SJSA1 (cell line): Measurements from ENCODE around the gene MSLN. TPM values are rescaled to one million over a fixed set of nuclear protein-coding genes. Genes with fewer than 3 reads are reported as not detected.

ENCODE experiments used
- DNase-seq, 2 experiments: peaks; one replicate each; pipeline ENCODE4 v3.0.0-alpha.2; 2015 to 2020; ENCODE audit warnings: low spot score in 2 of 2, low read depth in 1 of 2
- H3K27ac ChIP-seq: fragments of 250-450 bp; sonication (Bioruptor Pico); 2 replicates; pipeline ENCODE4 v1.5.1; 2020; ENCODE audit warnings: mild to moderate bottlenecking, moderate library complexity
- H3K27me3 ChIP-seq: fragments of 250-450 bp; sonication (Bioruptor Pico); replicated peaks from 2 replicates; pipeline ENCODE4 v1.5.1; 2020; ENCODE audit warnings: mild to moderate bottlenecking, moderate library complexity
- H3K36me3 ChIP-seq: fragments of 250-450 bp; sonication (Bioruptor Pico); 2 replicates; pipeline ENCODE4 v1.5.1; 2020; ENCODE audit warnings: mild to moderate bottlenecking
- H3K4me1 ChIP-seq: fragments of 250-450 bp; sonication (Bioruptor Pico); replicated peaks from 2 replicates; pipeline ENCODE4 v1.6.1; 2021; ENCODE audit warnings: mild to moderate bottlenecking
- H3K4me3 ChIP-seq: fragments of 250-450 bp; sonication (Bioruptor Pico); 2 replicates; pipeline ENCODE4 v1.5.1; 2020; ENCODE audit warnings: mild to moderate bottlenecking
- H3K9me3 ChIP-seq: fragments of 250-450 bp; sonication (Bioruptor Pico); replicated peaks from 2 replicates; pipeline ENCODE4 v1.5.1; 2020; ENCODE audit warnings: mild to moderate bottlenecking
- total RNA-seq: library from RNA; depleted of rRNA; stranded (reverse); fragments of >200 nt; shearing (Covaris generic); gene quantifications from 2 replicates; pipeline ENCODE4 v1.2.3, GENCODE V29; 2014

Gene MSLN
- total RNA-seq, 1 experiment from 2014 or later: not detected

GRCh38 chr16:795580-796229 is 35.2 kb downstream of the MSLN start:
- DNase-seq: no peak
- no peaks in the 10 kb centered on the region for H3K4me1 ChIP-seq

GRCh38 chr16:796296-797119 is 36.0 kb downstream of the MSLN start:
- Histone ChIP-seq H3K27ac (no peak overlapping the region), H3K36me3 (peaks cover 31% of the 10 kb centered on the region), H3K9me3 (no peaks in the 10 kb centered on the region), H3K4me1 (no peaks in the 10 kb centered on the region), H3K4me3 (no peak overlapping the region), H3K27me3 (peaks cover 21% of the 10 kb centered on the region)
- no peak for DNase-seq

More at GRCh38 chr16:795580-796229, 35.2 kb downstream of the MSLN start:
- Histone ChIP-seq H3K9me3 (no peaks in the 10 kb centered on the region), H3K27ac (no peak overlapping the region), H3K4me3 (no peak overlapping the region), H3K36me3 (peaks cover 39% of the 10 kb centered on the region), H3K27me3 (peaks cover 13% of the 10 kb centered on the region)

GRCh38 chr16:797120-797420 is 36.5 kb downstream of the MSLN start:
- peaks cover 26% of the 10 kb centered on the region for H3K27me3 ChIP-seq
- H3K36me3 ChIP-seq: peaks cover 25% of the 10 kb centered on the region
- no peaks in the 10 kb centered on the region for H3K9me3 ChIP-seq
- no peak overlapping the region for H3K27ac ChIP-seq
- no peak for DNase-seq
- H3K4me3 ChIP-seq: no peak overlapping the region
- H3K4me1 ChIP-seq: no peaks in the 10 kb centered on the region

GRCh38 chr16:797686-798085 is 37.2 kb downstream of the MSLN start:
- H3K4me3 ChIP-seq: no peak overlapping the region
- no peaks in the 10 kb centered on the region for H3K9me3 ChIP-seq
- peaks cover 19% of the 10 kb centered on the region for H3K36me3 ChIP-seq
- no peak for DNase-seq
- H3K27me3 ChIP-seq: peaks cover 33% of the 10 kb centered on the region
- H3K4me1 ChIP-seq: no peaks in the 10 kb centered on the region
- H3K27ac ChIP-seq: no peak overlapping the region

- Histone ChIP-seq H3K9me3 (no peaks in the 10 kb centered on the region), H3K27me3 (peaks cover 42% of the 10 kb centered on the region), H3K4me3 (no peak overlapping the region), H3K27ac (no peak overlapping the region), H3K36me3 (peaks cover 17% of the 10 kb centered on the region), H3K4me1 (no peaks in the 10 kb centered on the region)
- no peak for DNase-seq
These were observed 38.1 kb downstream of the MSLN start for GRCh38 chr16:798666-799065.

- no peak for DNase-seq
- no peak overlapping the region for H3K27ac ChIP-seq
- no peaks in the 10 kb centered on the region for H3K9me3 ChIP-seq
- H3K27me3 ChIP-seq: peaks cover 45% of the 10 kb centered on the region
- H3K36me3 ChIP-seq: peaks cover 14% of the 10 kb centered on the region
- H3K4me3 ChIP-seq: no peak overlapping the region
- no peaks in the 10 kb centered on the region for H3K4me1 ChIP-seq
These were observed 38.8 kb downstream of the MSLN start for GRCh38 chr16:799111-799947.

GRCh38 chr16:799948-800833 is 39.7 kb downstream of the MSLN start, which contains the start of gene GNG13:
GNG13 (minus strand) TSS chr16:800734; CDS start chr16:799077, 1,657 bp downstream.
- Histone ChIP-seq H3K9me3 (no peaks in the 10 kb centered on the region), H3K4me1 (no peaks in the 10 kb centered on the region), H3K36me3 (peaks cover 11% of the 10 kb centered on the region), H3K27me3 (peaks cover 50% of the 10 kb centered on the region), H3K27ac (no peak within 1 kb of the TSS), H3K4me3 (no peak within 1 kb of the TSS)
- DNase-seq: no peak

- H3K27me3 ChIP-seq: peaks cover 50% of the 10 kb centered on the region
- no peak overlapping the region for H3K4me3 ChIP-seq
- no peak overlapping the region for H3K27ac ChIP-seq
- H3K4me1 ChIP-seq: no peaks in the 10 kb centered on the region
- no peak for DNase-seq
- peaks cover 8% of the 10 kb centered on the region for H3K36me3 ChIP-seq
- H3K9me3 ChIP-seq: no peaks in the 10 kb centered on the region
These were observed 40.4 kb downstream of the MSLN start for GRCh38 chr16:800834-801511.

GRCh38 chr16:801584-802363 is 41.2 kb downstream of the MSLN start:
- Histone ChIP-seq H3K4me3 (no peak overlapping the region), H3K9me3 (no peaks in the 10 kb centered on the region)
- DNase-seq: no peak

GRCh38 chr16:802461-802860 is 41.9 kb downstream of the MSLN start:
- no peak for DNase-seq
- Histone ChIP-seq H3K36me3 (peaks cover 4% of the 10 kb centered on the region; the same call in 1 of the 2 replicates), H3K4me1 (peaks cover 7% of the 10 kb centered on the region; the same call in 1 of the 2 replicates), H3K27me3 (peaks cover 50% of the 10 kb centered on the region), H3K9me3 (no peaks in the 10 kb centered on the region), H3K4me3 (no peak overlapping the region), H3K27ac (no peak overlapping the region)

More at GRCh38 chr16:801584-802363, 41.2 kb downstream of the MSLN start:
- H3K27me3 ChIP-seq: peaks cover 50% of the 10 kb centered on the region
- H3K27ac ChIP-seq: no peak overlapping the region
- peaks cover 2% of the 10 kb centered on the region for H3K36me3 ChIP-seq
- peaks cover 3% of the 10 kb centered on the region; the same call in 1 of the 2 replicates for H3K4me1 ChIP-seq

GRCh38 chr16:802914-803753 is 42.6 kb downstream of the MSLN start:
- H3K9me3 ChIP-seq: no peaks in the 10 kb centered on the region
- no peak for DNase-seq
- H3K27me3 ChIP-seq: peaks cover 50% of the 10 kb centered on the region
- peaks cover 5% of the 10 kb centered on the region; the same call in 1 of the 2 replicates for H3K36me3 ChIP-seq
- H3K4me3 ChIP-seq: no peak overlapping the region
- H3K27ac ChIP-seq: no peak overlapping the region
- peaks cover 10% of the 10 kb centered on the region for H3K4me1 ChIP-seq
